Neural crest cell (in vitro differentiated cells): Measurements from ENCODE around the gene MUL1. TPM values are rescaled to one million over a fixed set of nuclear protein-coding genes. Genes with fewer than 3 reads are reported as not detected.
A peak's percentile ranks its signal among the peaks of the same experiment; 100 is the strongest.

ENCODE experiments used
- DNase-seq: peaks from one replicate; pipeline ENCODE4 v3.0.0; 2021; ENCODE audit warnings: low read depth, mixed read lengths, low spot score
- H3K27ac Mint-ChIP-seq: one replicate; pipeline ENCODE4 v1.8.0; 2021; ENCODE audit warnings: mild to moderate bottlenecking, mixed read lengths; ENCODE audit not compliant: unreplicated experiment
- H3K27me3 Mint-ChIP-seq: 2 replicates; pipeline ENCODE4 v1.8.0; 2021; ENCODE audit warnings: low read depth, mild to moderate bottlenecking, mixed read lengths
- H3K36me3 Mint-ChIP-seq: 2 replicates; pipeline ENCODE4 v1.8.0; 2021; ENCODE audit warnings: low read depth, mild to moderate bottlenecking, mixed read lengths
- H3K4me1 Mint-ChIP-seq: 2 replicates; pipeline ENCODE4 v1.8.0; 2021; ENCODE audit warnings: mixed read lengths
- H3K4me3 Mint-ChIP-seq: one replicate; pipeline ENCODE4 v1.8.0; 2021; ENCODE audit warnings: mild to moderate bottlenecking, mixed read lengths
- H3K9me3 Mint-ChIP-seq: 2 replicates; pipeline ENCODE4 v1.8.0; 2021; ENCODE audit warnings: mixed read lengths
- total RNA-seq: library from RNA; stranded (reverse); gene quantifications from 2 replicates; pipeline ENCODE4 v1.2.1, GENCODE V29; 2021
- TF ChIP-seq, protein P1 (sequence below): fragments of 200-600 bp; sonication (generic); conservative IDR thresholded peaks from 2 replicates; pipeline ENCODE4 v1.5.0; 2021; ENCODE audit warnings: antibody characterized with exemption, mild to moderate bottlenecking

MUL1 gene
- total RNA-seq, 1 donor from 2014 or later = 27.6 TPM

DNA sequence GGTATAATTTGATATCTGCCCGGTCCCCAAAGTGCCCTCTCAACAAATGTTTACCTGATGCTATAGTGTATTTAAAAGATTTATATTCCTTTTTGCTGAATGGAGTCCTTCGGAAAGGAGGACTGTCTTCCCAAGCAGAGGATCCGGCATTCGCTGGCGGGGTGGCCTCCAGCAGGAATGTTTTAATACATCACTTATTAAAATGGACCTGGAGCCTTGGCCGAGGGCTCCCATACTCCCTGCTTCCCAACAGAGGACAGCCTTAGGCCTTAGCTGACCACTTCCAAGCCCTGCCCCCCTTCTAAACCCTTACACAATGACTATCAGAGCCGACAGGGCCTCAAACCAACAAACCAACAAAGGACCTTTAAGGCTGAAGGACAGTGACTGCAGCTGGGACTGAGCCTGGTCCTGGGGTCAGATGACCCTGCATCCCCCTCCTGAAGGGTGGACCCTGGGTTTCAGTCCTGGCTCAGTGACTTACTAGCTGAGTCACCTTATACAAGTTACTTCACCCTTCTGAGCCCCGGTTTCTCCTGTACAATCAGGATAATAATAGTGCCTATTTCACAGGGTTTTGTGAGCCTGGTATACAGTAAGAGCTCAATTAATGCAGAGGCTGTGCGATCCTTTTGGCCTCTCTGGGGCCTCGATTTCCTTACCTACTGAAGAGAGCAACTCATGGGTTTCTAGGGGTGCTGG lies 27.6 kb downstream of the MUL1 start:
- H3K9me3 Mint-ChIP-seq = no peaks in the 10 kb centered on the region
- TF ChIP-seq, protein P1, sequence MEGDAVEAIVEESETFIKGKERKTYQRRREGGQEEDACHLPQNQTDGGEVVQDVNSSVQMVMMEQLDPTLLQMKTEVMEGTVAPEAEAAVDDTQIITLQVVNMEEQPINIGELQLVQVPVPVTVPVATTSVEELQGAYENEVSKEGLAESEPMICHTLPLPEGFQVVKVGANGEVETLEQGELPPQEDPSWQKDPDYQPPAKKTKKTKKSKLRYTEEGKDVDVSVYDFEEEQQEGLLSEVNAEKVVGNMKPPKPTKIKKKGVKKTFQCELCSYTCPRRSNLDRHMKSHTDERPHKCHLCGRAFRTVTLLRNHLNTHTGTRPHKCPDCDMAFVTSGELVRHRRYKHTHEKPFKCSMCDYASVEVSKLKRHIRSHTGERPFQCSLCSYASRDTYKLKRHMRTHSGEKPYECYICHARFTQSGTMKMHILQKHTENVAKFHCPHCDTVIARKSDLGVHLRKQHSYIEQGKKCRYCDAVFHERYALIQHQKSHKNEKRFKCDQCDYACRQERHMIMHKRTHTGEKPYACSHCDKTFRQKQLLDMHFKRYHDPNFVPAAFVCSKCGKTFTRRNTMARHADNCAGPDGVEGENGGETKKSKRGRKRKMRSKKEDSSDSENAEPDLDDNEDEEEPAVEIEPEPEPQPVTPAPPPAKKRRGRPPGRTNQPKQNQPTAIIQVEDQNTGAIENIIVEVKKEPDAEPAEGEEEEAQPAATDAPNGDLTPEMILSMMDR = no peak
- peaks cover 70% of the 10 kb centered on the region for H3K4me1 Mint-ChIP-seq
- peak overlapping the region; percentile 79 for H3K4me3 Mint-ChIP-seq
- H3K27me3 Mint-ChIP-seq = peaks cover 11% of the 10 kb centered on the region
- H3K27ac Mint-ChIP-seq = no peak overlapping the region
- H3K36me3 Mint-ChIP-seq = no peaks in the 10 kb centered on the region
- peak; percentile 5 for DNase-seq

- TF ChIP-seq, protein P1 = no peak
- peaks cover 11% of the 10 kb centered on the region for H3K27me3 Mint-ChIP-seq
- H3K4me1 Mint-ChIP-seq = peaks cover 74% of the 10 kb centered on the region
- peak overlapping the region; percentile 4 for H3K27ac Mint-ChIP-seq
- no peaks in the 10 kb centered on the region for H3K9me3 Mint-ChIP-seq
- peak overlapping the region; percentile 79 for H3K4me3 Mint-ChIP-seq
- DNase-seq = no peak
- no peaks in the 10 kb centered on the region for H3K36me3 Mint-ChIP-seq
Measured at GRCh38 chr1:20479840-20480239, 28.1 kb downstream of the MUL1 start.

DNA sequence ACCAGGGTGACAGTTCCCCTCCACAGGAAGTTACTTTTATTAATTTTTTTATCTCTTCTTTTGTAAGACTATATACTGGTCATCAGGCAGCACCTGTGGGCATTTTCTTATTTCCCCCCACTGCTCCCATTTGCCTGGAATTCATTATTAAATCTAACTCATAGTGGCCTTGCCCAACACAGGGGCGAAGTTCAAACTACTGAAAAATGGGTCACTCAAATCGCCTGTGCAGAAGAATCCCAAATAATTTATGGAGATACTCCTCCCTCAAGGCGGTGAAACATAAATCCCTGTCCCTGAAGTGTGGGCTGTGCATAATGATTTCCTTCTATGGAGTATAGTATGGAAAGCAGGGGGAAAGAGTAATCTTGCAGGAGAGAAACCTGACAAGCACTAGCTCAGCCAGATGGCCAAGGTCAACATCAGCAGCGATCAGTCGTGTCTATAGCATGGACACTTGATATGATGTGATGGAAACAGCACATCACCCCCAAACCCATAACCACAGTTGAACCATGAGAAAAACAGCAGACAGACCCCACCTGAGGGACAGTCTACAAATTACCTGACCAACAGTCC lies 29.8 kb downstream of the MUL1 start:
- TF ChIP-seq, protein P1 = no peak
- Mint-ChIP-seq H3K27ac (no peak overlapping the region), H3K36me3 (no peaks in the 10 kb centered on the region), H3K27me3 (peaks cover 3% of the 10 kb centered on the region), H3K4me3 (no peak overlapping the region), H3K9me3 (no peaks in the 10 kb centered on the region), H3K4me1 (peaks cover 69% of the 10 kb centered on the region)
- no peak for DNase-seq

DNA sequence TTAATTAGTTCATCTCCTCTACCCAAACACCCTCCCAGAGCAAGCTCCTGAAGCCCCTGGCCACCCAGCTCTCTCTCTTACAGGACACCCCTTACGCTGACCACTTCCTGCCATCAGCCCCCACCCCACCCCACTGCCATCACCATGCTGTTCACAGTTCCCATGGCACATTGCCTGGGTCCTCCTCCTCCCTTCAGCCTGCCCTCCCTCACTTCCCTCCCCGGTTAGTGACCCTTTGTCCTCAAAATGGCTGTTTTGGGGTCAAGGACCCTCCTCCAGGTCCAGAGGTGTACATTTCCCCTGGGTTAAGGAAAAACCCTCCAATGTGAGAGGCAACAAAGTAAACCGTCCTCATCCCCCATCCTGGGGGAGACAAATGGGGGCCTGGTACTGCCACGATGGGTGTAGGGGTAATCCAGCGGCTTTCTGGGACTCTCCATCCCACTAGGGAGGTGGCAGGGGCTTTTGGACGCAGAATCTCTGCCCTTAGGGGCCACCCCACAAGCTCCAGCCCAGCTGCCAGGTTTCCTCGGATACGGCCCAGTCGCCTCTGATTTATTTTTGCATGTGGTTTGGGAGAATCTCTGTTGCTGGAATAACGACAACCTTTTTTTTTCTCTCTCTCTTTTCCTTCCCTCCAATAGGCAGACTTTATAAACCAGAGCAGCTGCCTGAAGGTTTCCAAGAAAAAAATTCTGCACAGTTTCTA lies 30.4 kb downstream of the MUL1 start:
- Mint-ChIP-seq H3K4me3 (no peak overlapping the region), H3K4me1 (peaks cover 66% of the 10 kb centered on the region), H3K27me3 (peaks cover 3% of the 10 kb centered on the region), H3K36me3 (no peaks in the 10 kb centered on the region), H3K27ac (no peak overlapping the region), H3K9me3 (no peaks in the 10 kb centered on the region)
- TF ChIP-seq, protein P1 = no peak
- no peak for DNase-seq

DNA sequence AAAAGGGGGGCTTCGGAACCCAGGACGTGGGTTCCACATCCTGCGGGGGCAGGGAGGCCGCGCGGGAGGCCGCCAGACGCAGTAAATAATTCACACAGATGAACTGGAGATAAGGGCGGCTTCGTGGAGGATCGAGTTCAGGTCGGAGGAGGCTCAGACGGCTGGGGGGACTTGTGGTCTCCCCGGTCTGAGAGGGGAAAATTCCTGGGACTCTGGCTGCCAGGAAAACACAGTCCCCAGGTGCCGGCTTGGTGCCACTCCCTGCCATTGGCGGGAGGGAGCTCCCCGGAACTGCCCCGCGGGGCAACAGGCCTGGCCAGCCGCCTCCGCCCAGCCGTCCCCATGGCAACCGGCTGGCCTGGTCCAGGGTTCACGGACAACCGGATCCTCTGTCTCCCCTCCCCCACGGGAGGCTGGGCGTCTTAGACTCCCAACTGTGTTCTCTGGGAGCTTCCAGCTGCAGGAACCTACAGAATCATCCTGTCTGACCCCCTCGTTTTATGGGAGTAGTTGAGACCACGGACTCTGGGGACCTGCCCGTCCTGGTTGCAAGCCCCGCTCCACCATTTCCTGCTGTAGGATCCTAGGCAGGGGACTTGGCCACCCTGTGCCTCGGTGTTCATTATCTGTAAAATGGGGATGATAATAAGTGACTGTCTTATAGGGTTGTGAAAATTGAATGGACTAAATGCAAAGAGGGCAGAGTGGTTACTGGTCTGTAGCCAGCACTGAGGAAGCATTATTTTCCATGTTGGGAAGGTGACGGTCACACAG lies 31.5 kb downstream of the MUL1 start:
- H3K36me3 Mint-ChIP-seq = no peaks in the 10 kb centered on the region
- peak; percentile 53 for DNase-seq
- H3K9me3 Mint-ChIP-seq = no peaks in the 10 kb centered on the region
- peaks cover 3% of the 10 kb centered on the region for H3K27me3 Mint-ChIP-seq
- H3K4me3 Mint-ChIP-seq = no peak overlapping the region
- H3K4me1 Mint-ChIP-seq = peaks cover 55% of the 10 kb centered on the region
- TF ChIP-seq, protein P1 = no peak
- H3K27ac Mint-ChIP-seq = no peak overlapping the region
